Thyroid gland (tissue), 4 donors: ENCODE measurements around the gene PDE4A. TPM values are rescaled to one million over a fixed set of nuclear protein-coding genes. Genes with fewer than 3 reads are reported as not detected.
"Not testable (repeated sequence)": the region's sequence is repeated elsewhere in the genome, so short reads cannot be mapped to it uniquely, and the experiment has no call there.

Source experiments
- DNase-seq, 2 donors: peaks; one replicate each; pipeline ENCODE4 v3.0.0-alpha.2; 2019
- H3K27ac ChIP-seq, 3 donors: fragments of 200-600 bp; sonication (generic); 1 replicate in 2 of 3; 2 replicates in 1 of 3; pipeline ENCODE4 v1.5.1; 2016 to 2019; ENCODE audit warnings: mild to moderate bottlenecking in 1 of 3, moderate library complexity in 1 of 3
- H3K27me3 ChIP-seq: fragments of 200-600 bp; sonication (generic); one replicate; pipeline ENCODE4 v1.5.1; 2019
- H3K36me3 ChIP-seq, 2 donors: fragments of 200-600 bp; sonication (generic); one replicate each; pipeline ENCODE4 v1.5.1; 2016 to 2019
- H3K4me1 ChIP-seq, 2 donors: fragments of 200-600 bp; sonication (generic); one replicate each; pipeline ENCODE4 v1.5.1; 2017 to 2019
- H3K4me3 ChIP-seq, 3 donors: fragments of 200-600 bp; sonication (generic); replicated peaks in 1 of 3; 1 replicate in 2 of 3; 2 replicates in 1 of 3; pipeline ENCODE4 v1.5.1; 2016; ENCODE audit warnings: mild to moderate bottlenecking in 1 of 3
- H3K9me3 ChIP-seq: fragments of 200-600 bp; sonication (generic); one replicate; pipeline ENCODE4 v1.5.1; 2017
- CTCF ChIP-seq, 6 experiments: fragments of 200-600 bp in 3 of 6; fragments of 450-650 bp in 3 of 6; sonication (generic) in 3 of 6; IDR thresholded peaks; one replicate each; pipeline ENCODE4 v1.5.1; 2016 to 2019; ENCODE audit warnings: antibody characterized with exemption in 6 of 6, mild to moderate bottlenecking in 2 of 6, inconsistent platforms in 1 of 6, moderate library complexity in 1 of 6
- POLR2A ChIP-seq, 2 donors: fragments of 450-650 bp; IDR thresholded peaks; one replicate each; pipeline ENCODE4 v1.6.1; 2017; ENCODE audit warnings: antibody characterized with exemption in 2 of 2, mild to moderate bottlenecking in 2 of 2, moderate library complexity in 1 of 2
- WGBS, 2 donors: methylation state at CpG; one replicate each; pipeline ENCODE4 v1.1.5; 2017; 5-methylcytosine and 5-hydroxymethylcytosine counted together
- intact Hi-C: fragments of 100-400 bp; cut with DNase I; formaldehyde crosslinking; loops from one replicate; pipeline ENCODE4 v1.15.1; 2023
- total RNA-seq, 4 donors: library from RNA; depleted of rRNA; stranded (reverse); fragments of >200 nt; gene quantifications; one replicate each; pipeline ENCODE4 v1.2.3, GENCODE V29; 2016

Gene PDE4A
- total RNA-seq, 4 donors from 2014 or later = 16.1 to 21.0 (median 18.4) TPM

GRCh38 chr19:10395436-10395835, 24.9 kb upstream of the PDE4A start:
- intact Hi-C loops = loop anchor here (10.0 kb wide), 1 partner anchor 461 kb away; the partner anchor contains the start of gene OLFM2
- Histone ChIP-seq H3K27ac (no peak overlapping the region), H3K27me3 (no peaks in the 10 kb centered on the region), H3K9me3 (no peaks in the 10 kb centered on the region), H3K4me3 (no peak overlapping the region), H3K4me1 (no peaks in the 10 kb centered on the region), H3K36me3 (peaks cover 37 to 43% of the 10 kb centered on the region in 2 donors)
- DNase-seq = no peak
- 95 to 97% methylated on average over 26 of the region's 26 CpGs for WGBS, 2 donors
- TF ChIP-seq POLR2A (IDR thresholded peaks at IDR 0.05) = no peak
- no peak for TF ChIP-seq CTCF (IDR thresholded peaks at IDR 0.05)

GRCh38 chr19:10395917-10396316, 24.4 kb upstream of the PDE4A start:
- H3K27ac ChIP-seq = no peak overlapping the region
- H3K4me3 ChIP-seq = no peak overlapping the region
- TF ChIP-seq CTCF (IDR thresholded peaks at IDR 0.05) (no peak), POLR2A (IDR thresholded peaks at IDR 0.05) (no peak)
- no peaks in the 10 kb centered on the region for H3K27me3 ChIP-seq
- intact Hi-C loops = loop anchor here (10.0 kb wide), 1 partner anchor 461 kb away; the partner anchor contains the start of gene OLFM2
- peaks cover 35 to 42% of the 10 kb centered on the region in 2 donors for H3K36me3 ChIP-seq
- no peak for DNase-seq
- H3K9me3 ChIP-seq = no peaks in the 10 kb centered on the region
- peaks cover 0 to 3% of the 10 kb centered on the region in 2 donors for H3K4me1 ChIP-seq
- WGBS, 2 donors = 78 to 87% methylated on average over 24 of the region's 24 CpGs

DNA sequence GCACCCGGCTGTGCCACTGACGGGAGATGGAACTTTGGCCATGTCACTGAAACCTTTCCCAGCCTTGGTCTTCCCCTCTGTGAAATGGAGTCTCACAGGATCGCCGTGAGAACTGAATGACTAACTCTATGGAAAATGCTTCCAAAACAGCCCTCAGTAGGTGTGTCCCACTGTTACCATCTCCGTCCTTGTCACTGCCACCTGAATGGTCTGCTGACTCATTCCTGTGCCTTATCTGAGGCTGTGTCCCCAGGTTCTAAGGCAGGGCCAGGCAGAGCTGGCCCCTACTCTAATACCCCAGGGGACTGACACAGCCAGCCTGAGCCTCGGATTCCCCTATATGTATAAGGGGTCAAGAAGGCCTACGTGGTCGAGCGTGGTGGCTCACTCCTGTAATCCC, 21.5 kb upstream of the PDE4A start:
- no peak for TF ChIP-seq POLR2A (IDR thresholded peaks at IDR 0.05)
- no peak for TF ChIP-seq CTCF (IDR thresholded peaks at IDR 0.05)
- intact Hi-C loops = loop anchor here (10.0 kb wide), 1 partner anchor 464 kb away; the partner anchor contains the start of gene OLFM2
- Histone ChIP-seq H3K36me3 (peaks cover 11 to 20% of the 10 kb centered on the region in 2 donors), H3K9me3 (no peaks in the 10 kb centered on the region), H3K27me3 (no peaks in the 10 kb centered on the region), H3K27ac (no peak overlapping the region), H3K4me3 (no peak overlapping the region), H3K4me1 (peaks cover 16 to 20% of the 10 kb centered on the region in 2 donors)
- DNase-seq = no peak
- 78 to 89% methylated on average over 6 to 9 of the region's 9 CpGs for WGBS, 2 donors

GRCh38 chr19:10399340-10399739, 21.0 kb upstream of the PDE4A start:
- 69 to 80% methylated on average over 8 of the region's 8 CpGs for WGBS, 2 donors
- H3K4me1 ChIP-seq = peaks cover 18 to 23% of the 10 kb centered on the region in 2 donors

GRCh38 chr19:10399878-10400277, 20.5 kb upstream of the PDE4A start:
- H3K4me3 ChIP-seq = no peak overlapping the region
- peaks cover 5% of the 10 kb centered on the region for H3K27me3 ChIP-seq
- no peak for DNase-seq
- H3K4me1 ChIP-seq = peaks cover 23 to 29% of the 10 kb centered on the region in 2 donors
- intact Hi-C loops = loop anchor here (10.0 kb wide), 2 partner anchors 75 to 465 kb away; partner anchors contain the start of gene OLFM2
- H3K27ac ChIP-seq = no peak overlapping the region
- peaks cover 7 to 11% of the 10 kb centered on the region in 2 donors for H3K36me3 ChIP-seq
- WGBS, 2 donors = 88 to 93% methylated on average over 7 to 8 of the region's 8 CpGs
- H3K9me3 ChIP-seq = no peaks in the 10 kb centered on the region
- TF ChIP-seq POLR2A (IDR thresholded peaks at IDR 0.05) (no peak), CTCF (IDR thresholded peaks at IDR 0.05) (no peak)

More at GRCh38 chr19:10399340-10399739, 21.0 kb upstream of the PDE4A start:
- H3K27ac ChIP-seq, H3K9me3 ChIP-seq, DNase-seq, H3K27me3 ChIP-seq, H3K4me3 ChIP-seq: not testable (repeated sequence)
- intact Hi-C loops = loop anchor here (10.0 kb wide), 1 partner anchor 465 kb away; the partner anchor contains the start of gene OLFM2
- H3K36me3 ChIP-seq = peaks cover 11 to 15% of the 10 kb centered on the region in 2 donors
